Stomach (tissue), 9 donors: Measurements from ENCODE around the gene PPP2R5D. TPM values are rescaled to one million over a fixed set of nuclear protein-coding genes. Genes with fewer than 3 reads are reported as not detected.

Experiments used
- DNase-seq, 2 donors: peaks; one replicate each; pipeline versions ENCODE4 v3.0.0 to v3.0.0-alpha.2; 2013 to 2019
- H3K27ac ChIP-seq, 5 donors: fragments of 200-600 bp in 4 of 5; sonication (generic) in 4 of 5; one replicate each; pipeline ENCODE4 v1.5.1; 2013 to 2019; ENCODE audit warnings: mild to moderate bottlenecking in 1 of 5, moderate library complexity in 1 of 5
- H3K27me3 ChIP-seq, 3 donors: fragments of 200-600 bp; sonication (generic); one replicate each; pipeline ENCODE4 v1.5.1; 2017 to 2019; ENCODE audit warnings: mixed run types in 1 of 3
- H3K36me3 ChIP-seq, 4 donors: fragments of 200-600 bp; sonication (generic); 1 replicate in 3 of 4; 2 replicates in 1 of 4; pipeline ENCODE4 v1.5.1; 2016 to 2019
- H3K4me1 ChIP-seq, 4 donors: fragments of 200-600 bp; sonication (generic); one replicate each; pipeline ENCODE4 v1.5.1; 2016 to 2019
- H3K4me3 ChIP-seq, 4 donors: fragments of 200-600 bp; sonication (generic) in 3 of 4; one replicate each; pipeline ENCODE4 v1.5.1; 2016 to 2019; ENCODE audit warnings: mild to moderate bottlenecking in 1 of 4
- H3K9me3 ChIP-seq, 4 donors: fragments of 200-600 bp; sonication (generic); one replicate each; pipeline ENCODE4 v1.5.1; 2016 to 2019
- EP300 ChIP-seq: sonication (generic); formaldehyde crosslinking; IDR thresholded peaks from one replicate; pipeline ENCODE4 v1.6.1; 2017; ENCODE audit warnings: antibody characterized with exemption
- POLR2A ChIP-seq, 4 donors: fragments of 450-650 bp; IDR thresholded peaks; one replicate each; pipeline ENCODE4 v1.6.1; 2016; ENCODE audit warnings: antibody characterized with exemption in 4 of 4, control low read depth in 2 of 4, mild to moderate bottlenecking in 1 of 4, moderate library complexity in 1 of 4
- POLR2AphosphoS5 ChIP-seq, 3 donors: sonication (generic); formaldehyde crosslinking; IDR thresholded peaks; one replicate each; pipeline ENCODE4 v1.6.1; 2016; ENCODE audit warnings: antibody characterized with exemption in 3 of 3
- WGBS, 5 donors: extraction: QIAGEN DNeasy Blood & Tissue Kit in 3 of 5; methylation state at CpG; one replicate each; pipeline versions ENCODE4 v1.1.5 to v1.1.7; 2013 to 2018; 5-methylcytosine and 5-hydroxymethylcytosine counted together
- intact Hi-C: fragments of 100-400 bp; cut with DNase I; formaldehyde crosslinking; loops from one replicate; pipeline ENCODE4 v1.15.1; 2023; ENCODE audit warnings: low total_unique reads
- polyA plus RNA-seq, 3 donors: library from polyadenylated mRNA; stranded (reverse); fragments of 200-250 nt; gene quantifications; one replicate each; pipeline ENCODE4 v1.2.3, GENCODE V29; 2013
- total RNA-seq, 5 donors: library from RNA; depleted of rRNA; stranded (reverse); fragments of >200 nt; gene quantifications; one replicate each; pipeline versions ENCODE4 v1.1.0 to v1.2.3, GENCODE V29; 2014 to 2016
- TF ChIP-seq, protein P1 (sequence below), 7 experiments: fragments of 450-650 bp in 4 of 7; fragments of 200-600 bp in 3 of 7; sonication (generic) in 3 of 7; IDR thresholded peaks; one replicate each; pipeline ENCODE4 v1.5.1; 2016 to 2019; ENCODE audit warnings: antibody characterized with exemption in 7 of 7, control low read depth in 2 of 7, mild to moderate bottlenecking in 1 of 7
- donor health status: healthy with polysubstance abuse.
- donor health status: Bipolar disorder and iron deficiency.
- donor health status: healthy.

Gene PPP2R5D
- total and polyA plus RNA-seq, 8 donors, result 19.6 to 517 (median 24.1) TPM

DNA sequence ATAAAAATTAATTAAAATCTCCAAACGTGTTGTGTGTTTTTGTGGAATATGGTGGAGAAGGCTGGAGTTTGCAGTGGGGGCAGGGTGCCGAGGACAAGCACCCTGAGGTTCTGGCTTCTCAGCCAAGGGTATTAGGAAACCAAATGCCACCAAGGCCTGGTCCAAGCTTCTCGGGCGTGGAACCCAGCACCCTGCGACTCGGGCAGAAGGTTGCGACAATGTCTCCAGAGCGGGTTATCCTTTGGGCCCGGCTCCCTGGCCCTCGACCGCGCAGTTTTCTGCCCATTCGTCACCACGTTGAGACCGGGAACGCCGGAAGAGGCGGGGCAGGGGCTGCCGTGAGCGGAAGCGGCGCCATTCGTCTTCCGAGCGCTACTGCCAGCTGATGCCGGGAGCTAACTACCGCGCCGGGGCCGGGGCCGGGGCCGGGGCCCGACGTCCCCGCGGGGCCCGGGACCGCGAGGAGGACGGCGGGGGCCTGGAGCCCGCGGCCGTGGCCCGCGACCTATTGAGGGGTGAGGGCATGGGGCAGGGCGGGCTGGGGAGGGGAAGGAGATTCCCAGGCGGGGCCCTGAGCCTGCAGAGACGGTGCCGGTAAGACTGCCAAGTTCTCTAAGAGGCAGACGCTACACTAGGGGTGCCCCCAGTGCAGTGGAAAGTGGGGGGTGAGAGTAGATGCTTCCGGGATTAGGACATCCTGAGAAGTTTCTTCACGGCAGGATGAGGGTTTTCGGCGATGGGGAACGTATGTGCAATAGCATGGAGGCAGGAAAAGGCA lies 37.1 kb downstream of the PPP2R5D start, which contains the start of gene RRP36:
RRP36 (plus strand) TSS at position 354 of the 778 bp plus-strand sequence; CDS start at position 386, 32 bp downstream.
- peaks cover 43 to 80% (median 59%) of the 10 kb centered on the region in 4 donors for H3K36me3 ChIP-seq
- no peaks in the 10 kb centered on the region for H3K9me3 ChIP-seq
- peak; percentile 81 to 93 for DNase-seq
- TF ChIP-seq EP300, result no peak
- TF ChIP-seq POLR2AphosphoS5 (IDR thresholded peaks at IDR 0.05), result peak; percentile 22 to 91 (median 65)
- TF ChIP-seq, protein P1, sequence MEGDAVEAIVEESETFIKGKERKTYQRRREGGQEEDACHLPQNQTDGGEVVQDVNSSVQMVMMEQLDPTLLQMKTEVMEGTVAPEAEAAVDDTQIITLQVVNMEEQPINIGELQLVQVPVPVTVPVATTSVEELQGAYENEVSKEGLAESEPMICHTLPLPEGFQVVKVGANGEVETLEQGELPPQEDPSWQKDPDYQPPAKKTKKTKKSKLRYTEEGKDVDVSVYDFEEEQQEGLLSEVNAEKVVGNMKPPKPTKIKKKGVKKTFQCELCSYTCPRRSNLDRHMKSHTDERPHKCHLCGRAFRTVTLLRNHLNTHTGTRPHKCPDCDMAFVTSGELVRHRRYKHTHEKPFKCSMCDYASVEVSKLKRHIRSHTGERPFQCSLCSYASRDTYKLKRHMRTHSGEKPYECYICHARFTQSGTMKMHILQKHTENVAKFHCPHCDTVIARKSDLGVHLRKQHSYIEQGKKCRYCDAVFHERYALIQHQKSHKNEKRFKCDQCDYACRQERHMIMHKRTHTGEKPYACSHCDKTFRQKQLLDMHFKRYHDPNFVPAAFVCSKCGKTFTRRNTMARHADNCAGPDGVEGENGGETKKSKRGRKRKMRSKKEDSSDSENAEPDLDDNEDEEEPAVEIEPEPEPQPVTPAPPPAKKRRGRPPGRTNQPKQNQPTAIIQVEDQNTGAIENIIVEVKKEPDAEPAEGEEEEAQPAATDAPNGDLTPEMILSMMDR (IDR thresholded peaks at IDR 0.05), result no peak
- no peak for TF ChIP-seq POLR2A (IDR thresholded peaks at IDR 0.05)
- peak within 1 kb of the TSS; percentile 88 to 99 (median 94) for H3K4me3 ChIP-seq
- H3K27me3 ChIP-seq, result no peaks in the 10 kb centered on the region
- intact Hi-C loops, result no loop called here
- WGBS, 5 donors, result 1% methylated on average over 31 to 56 of the region's 56 CpGs
- H3K4me1 ChIP-seq, result peaks cover 33 to 60% (median 41%) of the 10 kb centered on the region in 4 donors
- H3K27ac ChIP-seq, result peak within 1 kb of the TSS; percentile 79 to 97 (median 86)

DNA sequence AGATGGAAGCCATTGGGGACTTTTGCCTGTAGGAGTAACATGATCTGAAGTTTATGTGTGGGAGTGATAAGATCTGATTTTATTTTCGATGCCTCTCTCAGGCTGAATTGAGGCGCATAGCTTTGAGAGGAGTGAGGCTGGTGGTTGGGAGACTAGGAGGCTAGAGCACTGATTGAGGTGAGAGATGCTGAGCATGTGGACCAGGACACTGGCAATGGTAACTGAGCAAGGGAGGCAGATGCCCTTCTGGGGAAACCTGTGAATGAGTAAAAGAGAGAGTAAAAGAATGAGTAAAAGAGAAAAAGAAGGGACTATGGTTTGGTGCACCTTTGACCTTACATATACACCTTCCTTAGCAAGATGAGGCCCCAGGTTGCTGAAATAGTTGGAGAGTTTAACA lies 40.1 kb downstream of the PPP2R5D start:
- Histone ChIP-seq H3K4me1 (peaks cover 22 to 41% (median 31%) of the 10 kb centered on the region in 4 donors), H3K27ac (no peak overlapping the region), H3K27me3 (no peaks in the 10 kb centered on the region), H3K36me3 (peaks cover 52 to 80% (median 64%) of the 10 kb centered on the region in 4 donors), H3K9me3 (no peaks in the 10 kb centered on the region), H3K4me3 (no peak overlapping the region)
- TF ChIP-seq, protein P1 (IDR thresholded peaks at IDR 0.05), result no peak
- TF ChIP-seq EP300, result no peak
- no peak for TF ChIP-seq POLR2A (IDR thresholded peaks at IDR 0.05)
- no peak for TF ChIP-seq POLR2AphosphoS5 (IDR thresholded peaks at IDR 0.05)
- DNase-seq, result no peak
- WGBS, 5 donors, result 80 to 91% (median 85%) methylated on average over 2 of the region's 2 CpGs
- intact Hi-C loops, result no loop called here

DNA sequence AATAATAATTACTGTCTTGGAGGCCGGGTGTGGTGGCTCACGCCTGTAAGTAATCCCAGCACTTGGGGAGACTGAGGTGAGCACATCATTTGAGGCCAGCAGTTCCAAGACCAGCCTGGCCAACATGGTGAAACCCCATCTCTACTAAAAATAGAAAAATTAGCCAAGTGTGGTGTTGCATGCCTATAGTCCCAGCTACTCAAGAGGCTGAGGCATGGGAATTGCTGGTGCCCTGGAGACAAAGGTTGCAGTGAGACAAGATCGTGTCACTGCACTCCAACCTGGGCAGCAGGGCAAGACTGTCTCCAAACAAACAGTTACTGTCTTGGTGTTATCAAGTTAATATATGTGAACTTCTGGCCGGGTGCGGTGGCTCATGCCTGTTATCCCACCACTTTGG lies 42.0 kb downstream of the PPP2R5D start:
- no peak for DNase-seq
- Histone ChIP-seq H3K4me3 (no peak overlapping the region), H3K27me3 (no peaks in the 10 kb centered on the region), H3K4me1 (peaks cover 15 to 29% (median 21%) of the 10 kb centered on the region in 4 donors), H3K27ac (no peak overlapping the region), H3K36me3 (peaks cover 70 to 86% (median 72%) of the 10 kb centered on the region in 4 donors), H3K9me3 (no peaks in the 10 kb centered on the region)
- WGBS, 5 donors, result 84 to 96% (median 89%) methylated on average over 5 of the region's 5 CpGs
- intact Hi-C loops, result no loop called here
- no peak for TF ChIP-seq POLR2A (IDR thresholded peaks at IDR 0.05)
- TF ChIP-seq EP300, result no peak
- TF ChIP-seq, protein P1 (IDR thresholded peaks at IDR 0.05), result no peak
- TF ChIP-seq POLR2AphosphoS5 (IDR thresholded peaks at IDR 0.05), result no peak

DNA sequence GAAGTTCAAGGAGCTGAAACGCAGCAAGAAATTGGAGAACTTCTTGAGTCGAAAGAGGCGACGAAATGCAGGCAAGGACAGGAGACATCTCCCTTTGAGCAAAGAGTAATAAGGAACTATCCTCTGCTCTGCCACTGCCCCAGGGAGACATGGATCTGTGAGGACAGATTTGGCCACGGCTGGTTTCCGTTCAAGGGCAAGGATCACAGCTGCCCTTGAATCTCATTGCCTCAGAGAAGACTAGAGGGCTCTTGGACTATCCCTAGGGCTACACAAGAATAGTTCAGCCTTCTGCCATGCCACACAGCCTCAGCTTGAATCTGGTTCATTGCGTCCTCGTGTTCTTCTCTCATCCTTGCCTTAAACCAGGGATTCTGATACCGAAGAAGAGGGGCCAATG lies 44.8 kb downstream of the PPP2R5D start:
- Histone ChIP-seq H3K4me1 (peaks cover 0 to 8% (median 4%) of the 10 kb centered on the region in 4 donors), H3K9me3 (no peaks in the 10 kb centered on the region), H3K36me3 (peaks cover 80 to 99% (median 97%) of the 10 kb centered on the region in 4 donors), H3K27ac (no peak overlapping the region), H3K27me3 (no peaks in the 10 kb centered on the region), H3K4me3 (no peak overlapping the region)
- no peak for DNase-seq
- TF ChIP-seq, protein P1 (IDR thresholded peaks at IDR 0.05), result no peak
- TF ChIP-seq POLR2A (IDR thresholded peaks at IDR 0.05), result no peak
- no peak for TF ChIP-seq EP300
- TF ChIP-seq POLR2AphosphoS5 (IDR thresholded peaks at IDR 0.05), result no peak
- intact Hi-C loops, result no loop called here
- WGBS, 5 donors, result 87 to 93% (median 90%) methylated on average over 9 of the region's 9 CpGs
